GM12878 (cell line): ENCODE results near the gene ALB.

Source experiments
- EZH2 ChIP-seq: IDR thresholded peaks from 2 replicates; pipeline ENCODE4 v1.6.1; 2012; ENCODE audit warnings: low read depth, mild to moderate bottlenecking, control low read depth, inconsistent platforms, low read length, borderline replicate concordance; ENCODE audit not compliant: control insufficient read depth
- JUNB ChIP-seq: IDR thresholded peaks from 2 replicates; pipeline ENCODE4 v1.6.1; 2016; ENCODE audit warnings: antibody characterized with exemption, mild to moderate bottlenecking
- KDM1A ChIP-seq: fragments of 200-600 bp; sonication (generic); IDR thresholded peaks from 2 replicates; pipeline ENCODE4 v1.6.1; 2016; ENCODE audit warnings: borderline replicate concordance
- NFYA ChIP-seq: IDR thresholded peaks from 2 replicates; pipeline ENCODE4 v1.6.1; 2011; ENCODE audit warnings: low read depth, mild to moderate bottlenecking, low read length, improper control_type of control experiment, borderline replicate concordance
- NR2C2 ChIP-seq: IDR thresholded peaks from 2 replicates; pipeline ENCODE4 v1.6.1; 2011; ENCODE audit warnings: borderline replicate concordance, low read depth; ENCODE audit not compliant: control insufficient read depth, insufficient read length
- POLR2AphosphoS5 ChIP-seq: IDR thresholded peaks from 2 replicates; pipeline ENCODE4 v1.6.1; 2011; ENCODE audit warnings: mild to moderate bottlenecking, low read length, inconsistent platforms
- TCF3 ChIP-seq: IDR thresholded peaks from 2 replicates; pipeline ENCODE4 v1.6.1; 2012; ENCODE audit warnings: low read depth, mild to moderate bottlenecking, low read length, borderline replicate concordance; ENCODE audit not compliant: insufficient read depth
- TF ChIP-seq, protein P1 (sequence below): IDR thresholded peaks from 2 replicates; pipeline ENCODE4 v1.6.1; 2011; ENCODE audit warnings: borderline replicate concordance, low read depth, mild to moderate bottlenecking, moderate library complexity, mixed read lengths, low read length; ENCODE audit not compliant: insufficient read depth; ENCODE audit errors: extremely low read length
- TF ChIP-seq, protein P2 (sequence below): IDR thresholded peaks from 2 replicates; pipeline ENCODE4 v1.6.1; 2012; ENCODE audit warnings: low read depth, low read length, improper control_type of control experiment
- TF ChIP-seq, protein P3 (sequence below): IDR thresholded peaks from 2 replicates; pipeline ENCODE4 v1.6.1; 2012; ENCODE audit warnings: low read depth, low read length, improper control_type of control experiment
- TF ChIP-seq, protein P4 (sequence below), 3 experiments: IDR thresholded peaks in 2 of 3; conservative IDR thresholded peaks in 1 of 3; 2 replicates each; pipeline ENCODE4 v1.5.1; 2011; ENCODE audit warnings: low read depth in 3 of 3, low read length in 3 of 3, mild to moderate bottlenecking in 3 of 3, control low read depth in 2 of 3, moderate library complexity in 2 of 3, inconsistent platforms in 1 of 3, mixed read lengths in 1 of 3; ENCODE audit not compliant: control insufficient read depth in 2 of 3, insufficient read depth in 1 of 3; ENCODE audit errors: extremely low read depth in 1 of 3
- TF ChIP-seq, protein P5 (sequence below): IDR thresholded peaks from 2 replicates; pipeline ENCODE4 v1.6.1; 2012; ENCODE audit warnings: low read depth, low read length, improper control_type of control experiment

DNA sequence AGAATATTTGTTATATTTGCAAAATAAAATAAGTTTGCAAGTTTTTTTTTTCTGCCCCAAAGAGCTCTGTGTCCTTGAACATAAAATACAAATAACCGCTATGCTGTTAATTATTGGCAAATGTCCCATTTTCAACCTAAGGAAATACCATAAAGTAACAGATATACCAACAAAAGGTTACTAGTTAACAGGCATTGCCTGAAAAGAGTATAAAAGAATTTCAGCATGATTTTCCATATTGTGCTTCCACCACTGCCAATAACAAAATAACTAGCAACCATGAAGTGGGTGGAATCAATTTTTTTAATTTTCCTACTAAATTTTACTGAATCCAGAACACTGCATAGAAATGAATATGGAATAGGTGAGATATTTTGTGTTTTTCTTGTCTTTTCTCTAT lies 31.9 kb downstream of the ALB start, which contains the start of gene AFP:
- no peak for TF ChIP-seq KDM1A
- TF ChIP-seq, protein P1, sequence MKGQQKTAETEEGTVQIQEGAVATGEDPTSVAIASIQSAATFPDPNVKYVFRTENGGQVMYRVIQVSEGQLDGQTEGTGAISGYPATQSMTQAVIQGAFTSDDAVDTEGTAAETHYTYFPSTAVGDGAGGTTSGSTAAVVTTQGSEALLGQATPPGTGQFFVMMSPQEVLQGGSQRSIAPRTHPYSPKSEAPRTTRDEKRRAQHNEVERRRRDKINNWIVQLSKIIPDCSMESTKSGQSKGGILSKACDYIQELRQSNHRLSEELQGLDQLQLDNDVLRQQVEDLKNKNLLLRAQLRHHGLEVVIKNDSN, result no peak
- TF ChIP-seq, protein P2, sequence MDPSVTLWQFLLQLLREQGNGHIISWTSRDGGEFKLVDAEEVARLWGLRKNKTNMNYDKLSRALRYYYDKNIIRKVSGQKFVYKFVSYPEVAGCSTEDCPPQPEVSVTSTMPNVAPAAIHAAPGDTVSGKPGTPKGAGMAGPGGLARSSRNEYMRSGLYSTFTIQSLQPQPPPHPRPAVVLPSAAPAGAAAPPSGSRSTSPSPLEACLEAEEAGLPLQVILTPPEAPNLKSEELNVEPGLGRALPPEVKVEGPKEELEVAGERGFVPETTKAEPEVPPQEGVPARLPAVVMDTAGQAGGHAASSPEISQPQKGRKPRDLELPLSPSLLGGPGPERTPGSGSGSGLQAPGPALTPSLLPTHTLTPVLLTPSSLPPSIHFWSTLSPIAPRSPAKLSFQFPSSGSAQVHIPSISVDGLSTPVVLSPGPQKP, result no peak
- TF ChIP-seq JUNB, result no peak
- no peak for TF ChIP-seq TCF3
- no peak for TF ChIP-seq NR2C2
- no peak for TF ChIP-seq POLR2AphosphoS5
- TF ChIP-seq, protein P3, sequence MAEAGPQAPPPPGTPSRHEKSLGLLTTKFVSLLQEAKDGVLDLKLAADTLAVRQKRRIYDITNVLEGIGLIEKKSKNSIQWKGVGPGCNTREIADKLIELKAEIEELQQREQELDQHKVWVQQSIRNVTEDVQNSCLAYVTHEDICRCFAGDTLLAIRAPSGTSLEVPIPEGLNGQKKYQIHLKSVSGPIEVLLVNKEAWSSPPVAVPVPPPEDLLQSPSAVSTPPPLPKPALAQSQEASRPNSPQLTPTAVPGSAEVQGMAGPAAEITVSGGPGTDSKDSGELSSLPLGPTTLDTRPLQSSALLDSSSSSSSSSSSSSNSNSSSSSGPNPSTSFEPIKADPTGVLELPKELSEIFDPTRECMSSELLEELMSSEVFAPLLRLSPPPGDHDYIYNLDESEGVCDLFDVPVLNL, result no peak
- TF ChIP-seq NFYA, result no peak
- no peak for TF ChIP-seq EZH2
- TF ChIP-seq, protein P4, sequence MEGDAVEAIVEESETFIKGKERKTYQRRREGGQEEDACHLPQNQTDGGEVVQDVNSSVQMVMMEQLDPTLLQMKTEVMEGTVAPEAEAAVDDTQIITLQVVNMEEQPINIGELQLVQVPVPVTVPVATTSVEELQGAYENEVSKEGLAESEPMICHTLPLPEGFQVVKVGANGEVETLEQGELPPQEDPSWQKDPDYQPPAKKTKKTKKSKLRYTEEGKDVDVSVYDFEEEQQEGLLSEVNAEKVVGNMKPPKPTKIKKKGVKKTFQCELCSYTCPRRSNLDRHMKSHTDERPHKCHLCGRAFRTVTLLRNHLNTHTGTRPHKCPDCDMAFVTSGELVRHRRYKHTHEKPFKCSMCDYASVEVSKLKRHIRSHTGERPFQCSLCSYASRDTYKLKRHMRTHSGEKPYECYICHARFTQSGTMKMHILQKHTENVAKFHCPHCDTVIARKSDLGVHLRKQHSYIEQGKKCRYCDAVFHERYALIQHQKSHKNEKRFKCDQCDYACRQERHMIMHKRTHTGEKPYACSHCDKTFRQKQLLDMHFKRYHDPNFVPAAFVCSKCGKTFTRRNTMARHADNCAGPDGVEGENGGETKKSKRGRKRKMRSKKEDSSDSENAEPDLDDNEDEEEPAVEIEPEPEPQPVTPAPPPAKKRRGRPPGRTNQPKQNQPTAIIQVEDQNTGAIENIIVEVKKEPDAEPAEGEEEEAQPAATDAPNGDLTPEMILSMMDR (IDR thresholded peaks at IDR 0.05 in 2 of 3, conservative IDR thresholded peaks at IDR 0.05 in 1 of 3; ENCODE audit: control insufficient read depth in 2 of 3, extremely low read depth in 1 of 3, insufficient read depth in 1 of 3, low read depth in 3 of 3, low read length in 3 of 3), result no peak
- TF ChIP-seq, protein P5, sequence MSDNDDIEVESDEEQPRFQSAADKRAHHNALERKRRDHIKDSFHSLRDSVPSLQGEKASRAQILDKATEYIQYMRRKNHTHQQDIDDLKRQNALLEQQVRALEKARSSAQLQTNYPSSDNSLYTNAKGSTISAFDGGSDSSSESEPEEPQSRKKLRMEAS, result no peak
